OCI-LY1 (cell line): ENCODE data around the gene NUP50.

Experiments
- EZH2 ChIP-seq: fragments of 200-600 bp; sonication (generic), shearing (Covaris generic); IDR thresholded peaks from 2 replicates; pipeline ENCODE4 v1.8.0; 2017; ENCODE audit warnings: borderline replicate concordance, mixed run types, mild to moderate bottlenecking, antibody characterized with exemption, low read length, moderate library complexity, mixed read lengths
- TF ChIP-seq, protein P1 (sequence below): fragments of 200-600 bp; sonication (generic), shearing (Covaris generic); IDR thresholded peaks from 2 replicates; pipeline ENCODE4 v1.5.1; 2017; ENCODE audit warnings: mild to moderate bottlenecking, antibody characterized with exemption, low read length, moderate library complexity, mixed read lengths

DNA sequence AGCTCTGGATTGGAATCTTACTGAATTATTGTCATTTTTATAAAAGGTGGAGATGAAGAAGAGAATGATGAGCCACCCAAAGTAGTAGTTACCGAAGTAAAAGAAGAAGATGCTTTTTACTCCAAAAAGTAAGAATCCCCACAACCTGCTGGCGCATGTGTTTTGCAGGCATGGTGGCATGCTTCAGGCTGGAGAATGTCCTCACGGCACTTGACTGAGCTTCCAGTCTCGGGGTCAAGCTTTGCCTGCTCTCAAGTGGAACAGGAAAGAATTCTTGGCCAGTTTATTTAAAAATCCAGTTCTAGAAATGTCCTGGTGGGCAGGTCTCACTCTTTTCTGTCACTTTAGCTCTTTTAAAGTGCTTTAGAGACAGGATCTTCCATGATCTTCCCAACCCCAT lies 17.5 kb downstream of the NUP50 start:
- TF ChIP-seq, protein P1, sequence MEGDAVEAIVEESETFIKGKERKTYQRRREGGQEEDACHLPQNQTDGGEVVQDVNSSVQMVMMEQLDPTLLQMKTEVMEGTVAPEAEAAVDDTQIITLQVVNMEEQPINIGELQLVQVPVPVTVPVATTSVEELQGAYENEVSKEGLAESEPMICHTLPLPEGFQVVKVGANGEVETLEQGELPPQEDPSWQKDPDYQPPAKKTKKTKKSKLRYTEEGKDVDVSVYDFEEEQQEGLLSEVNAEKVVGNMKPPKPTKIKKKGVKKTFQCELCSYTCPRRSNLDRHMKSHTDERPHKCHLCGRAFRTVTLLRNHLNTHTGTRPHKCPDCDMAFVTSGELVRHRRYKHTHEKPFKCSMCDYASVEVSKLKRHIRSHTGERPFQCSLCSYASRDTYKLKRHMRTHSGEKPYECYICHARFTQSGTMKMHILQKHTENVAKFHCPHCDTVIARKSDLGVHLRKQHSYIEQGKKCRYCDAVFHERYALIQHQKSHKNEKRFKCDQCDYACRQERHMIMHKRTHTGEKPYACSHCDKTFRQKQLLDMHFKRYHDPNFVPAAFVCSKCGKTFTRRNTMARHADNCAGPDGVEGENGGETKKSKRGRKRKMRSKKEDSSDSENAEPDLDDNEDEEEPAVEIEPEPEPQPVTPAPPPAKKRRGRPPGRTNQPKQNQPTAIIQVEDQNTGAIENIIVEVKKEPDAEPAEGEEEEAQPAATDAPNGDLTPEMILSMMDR, result no peak
- no peak for TF ChIP-seq EZH2
